Measurements from ENCODE around the gene FBXW12.

DNA sequence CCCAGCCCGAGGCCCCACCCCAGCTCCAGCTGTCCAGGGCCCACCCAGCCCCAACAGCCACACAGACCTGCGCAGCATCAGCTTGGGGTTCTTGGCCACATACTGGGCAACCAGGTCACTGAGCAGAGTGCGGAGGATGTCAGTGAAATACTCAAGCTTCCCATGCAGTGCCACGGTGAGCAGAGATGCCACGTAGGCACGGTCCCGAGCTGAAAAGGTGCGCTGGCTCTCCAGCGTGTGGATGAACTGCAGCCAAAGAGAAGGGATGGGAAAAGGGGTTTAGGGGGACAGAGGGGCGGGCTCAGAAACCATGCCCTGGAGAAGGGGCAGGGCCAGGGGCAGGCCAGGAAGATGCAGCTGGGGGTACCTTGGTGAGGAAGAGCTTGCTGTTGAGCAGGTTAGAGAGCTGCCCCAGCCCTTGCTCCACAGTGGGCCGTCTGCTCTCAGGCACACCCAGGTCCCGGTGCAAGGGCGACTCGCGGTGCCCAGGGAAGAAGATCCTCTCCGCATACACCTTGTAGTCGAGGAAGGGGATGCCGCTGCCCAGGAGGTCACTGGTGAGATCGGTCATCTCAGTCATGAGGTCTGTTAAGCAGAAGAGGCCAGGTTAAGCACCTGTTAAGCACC lies 40.5 kb downstream of the FBXW12 start:
- TF ChIP-seq, protein P1, sequence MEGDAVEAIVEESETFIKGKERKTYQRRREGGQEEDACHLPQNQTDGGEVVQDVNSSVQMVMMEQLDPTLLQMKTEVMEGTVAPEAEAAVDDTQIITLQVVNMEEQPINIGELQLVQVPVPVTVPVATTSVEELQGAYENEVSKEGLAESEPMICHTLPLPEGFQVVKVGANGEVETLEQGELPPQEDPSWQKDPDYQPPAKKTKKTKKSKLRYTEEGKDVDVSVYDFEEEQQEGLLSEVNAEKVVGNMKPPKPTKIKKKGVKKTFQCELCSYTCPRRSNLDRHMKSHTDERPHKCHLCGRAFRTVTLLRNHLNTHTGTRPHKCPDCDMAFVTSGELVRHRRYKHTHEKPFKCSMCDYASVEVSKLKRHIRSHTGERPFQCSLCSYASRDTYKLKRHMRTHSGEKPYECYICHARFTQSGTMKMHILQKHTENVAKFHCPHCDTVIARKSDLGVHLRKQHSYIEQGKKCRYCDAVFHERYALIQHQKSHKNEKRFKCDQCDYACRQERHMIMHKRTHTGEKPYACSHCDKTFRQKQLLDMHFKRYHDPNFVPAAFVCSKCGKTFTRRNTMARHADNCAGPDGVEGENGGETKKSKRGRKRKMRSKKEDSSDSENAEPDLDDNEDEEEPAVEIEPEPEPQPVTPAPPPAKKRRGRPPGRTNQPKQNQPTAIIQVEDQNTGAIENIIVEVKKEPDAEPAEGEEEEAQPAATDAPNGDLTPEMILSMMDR (IDR thresholded peaks at IDR 0.05) = no peak
- TF ChIP-seq POLR2A (IDR thresholded peaks at IDR 0.05) = no peak
